ENCODE measurements around the gene RAB12. TPM values are rescaled to one million over a fixed set of nuclear protein-coding genes. Genes with fewer than 3 reads are reported as not detected.
"Not testable (repeated sequence)": the region's sequence is repeated elsewhere in the genome, so short reads cannot be mapped to it uniquely, and the experiment has no call there.

Gene RAB12
- total RNA-seq, 8 experiments from 2014 or later, result 18.5 to 70.6 (median 28.2) TPM

- no peak for ATAC-seq (replicated peaks in 6 of 8)
- 43 to 100% (median 92%) methylated on average over 1 to 5 of the region's 5 CpGs; no CpG with 5 or more reads in 2 of the 10 experiments for WGBS, 10 experiments
- in situ Hi-C loops (cut with MboI; ENCODE audit: low pct_unique_long_range_greater_than_20kb in 2 of 9, low sequenced_read_pairs in 9 of 9, unreplicated experiment in 9 of 9), result loop anchor here in 1 of 9 experiments (25.0 kb wide), 1 partner anchor 93 kb away; the partner anchor contains the start of gene MTCL1
- Histone ChIP-seq H3K27ac (no peak overlapping the region), H3K4me1 (replicated peaks in 1 of 2) (peaks cover 26 to 33% of the 10 kb centered on the region in 2 donors), H3K4me3 (no peak overlapping the region)
These were observed 9.8 kb downstream of the RAB12 start for GRCh38 chr18:8619041-8619440.

- ATAC-seq (replicated peaks in 6 of 8), result no peak
- peaks cover 23 to 31% of the 10 kb centered on the region in 2 donors for H3K4me1 ChIP-seq (replicated peaks in 1 of 2)
- H3K27ac ChIP-seq, result no peak overlapping the region
- H3K4me3 ChIP-seq, result no peak overlapping the region
- in situ Hi-C loops (cut with MboI; ENCODE audit: low pct_unique_long_range_greater_than_20kb in 2 of 9, low sequenced_read_pairs in 9 of 9, unreplicated experiment in 9 of 9), result loop anchor here in 1 of 9 experiments (25.0 kb wide), 1 partner anchor 92 kb away; the partner anchor contains the start of gene MTCL1
- 88 to 100% (median 100%) methylated on average over 1 to 6 of the region's 6 CpGs; no CpG with 5 or more reads in 2 of the 10 experiments for WGBS, 10 experiments
These were observed 10.8 kb downstream of the RAB12 start for GRCh38 chr18:8619835-8620577.

GRCh38 chr18:8620845-8621244, 11.6 kb downstream of the RAB12 start:
- no peak for ATAC-seq (replicated peaks in 6 of 8)
- H3K4me1 ChIP-seq (replicated peaks in 1 of 2), result peaks cover 15 to 22% of the 10 kb centered on the region in 2 donors
- no peak overlapping the region for H3K4me3 ChIP-seq
- in situ Hi-C loops (cut with MboI; ENCODE audit: low pct_unique_long_range_greater_than_20kb in 2 of 9, low sequenced_read_pairs in 9 of 9, unreplicated experiment in 9 of 9), result loop anchor here in 1 of 9 experiments (25.0 kb wide), 1 partner anchor 91 kb away; the partner anchor contains the start of gene MTCL1
- no peak overlapping the region for H3K27ac ChIP-seq
- 0 to 100% (median 83%) methylated on average over 1 to 3 of the region's 3 CpGs; no CpG with 5 or more reads in 2 of the 10 experiments for WGBS, 10 experiments

- not testable (repeated sequence) for ATAC-seq (replicated peaks in 6 of 8); H3K4me3 ChIP-seq; H3K27ac ChIP-seq
- H3K4me1 ChIP-seq (replicated peaks in 1 of 2), result peaks cover 13 to 20% of the 10 kb centered on the region in 2 donors
- in situ Hi-C loops (cut with MboI; ENCODE audit: low pct_unique_long_range_greater_than_20kb in 2 of 9, low sequenced_read_pairs in 9 of 9, unreplicated experiment in 9 of 9), result loop anchor here in 1 of 9 experiments (25.0 kb wide), 1 partner anchor 90 kb away; the partner anchor contains the start of gene MTCL1
- WGBS, 10 experiments, result 28 to 100% (median 42%) methylated on average over 1 to 5 of the region's 10 CpGs; no CpG with 5 or more reads in 4 of the 10 experiments
These were observed 13.4 kb downstream of the RAB12 start for GRCh38 chr18:8622625-8623024.

- Histone ChIP-seq H3K27ac (no peak overlapping the region), H3K4me1 (replicated peaks in 1 of 2) (peaks cover 13 to 20% of the 10 kb centered on the region in 2 donors), H3K4me3 (no peak overlapping the region)
- ATAC-seq (replicated peaks in 6 of 8), result peak; percentile 52 to 95 (median 65)
- in situ Hi-C loops (cut with MboI; ENCODE audit: low pct_unique_long_range_greater_than_20kb in 2 of 9, low sequenced_read_pairs in 9 of 9, unreplicated experiment in 9 of 9), result loop anchor here in 1 of 9 experiments (25.0 kb wide), 1 partner anchor 89 kb away; the partner anchor contains the start of gene MTCL1
- 53 to 87% (median 75%) methylated on average over 1 to 4 of the region's 4 CpGs; no CpG with 5 or more reads in 3 of the 10 experiments for WGBS, 10 experiments
These were observed 14.4 kb downstream of the RAB12 start for GRCh38 chr18:8623549-8624106.

GRCh38 chr18:8625461-8626092, 16.3 kb downstream of the RAB12 start:
- Histone ChIP-seq H3K4me1 (replicated peaks in 1 of 2) (peaks cover 15 to 20% of the 10 kb centered on the region in 2 donors), H3K4me3 (no peak overlapping the region), H3K27ac (no peak overlapping the region)
- peak in 2 of 8 experiments; percentile 36 to 83 for ATAC-seq (replicated peaks in 6 of 8)
- in situ Hi-C loops (cut with MboI; ENCODE audit: low pct_unique_long_range_greater_than_20kb in 2 of 9, low sequenced_read_pairs in 9 of 9, unreplicated experiment in 9 of 9), result no loop called here
- 78 to 100% (median 87%) methylated on average over 1 to 12 of the region's 13 CpGs for WGBS, 10 experiments

GRCh38 chr18:8626414-8627106, 17.3 kb downstream of the RAB12 start:
- peaks cover 15 to 19% of the 10 kb centered on the region in 2 donors for H3K4me1 ChIP-seq (replicated peaks in 1 of 2)
- ATAC-seq (replicated peaks in 6 of 8), result no peak
- in situ Hi-C loops (cut with MboI; ENCODE audit: low pct_unique_long_range_greater_than_20kb in 2 of 9, low sequenced_read_pairs in 9 of 9, unreplicated experiment in 9 of 9), result no loop called here
- no peak overlapping the region for H3K4me3 ChIP-seq
- no peak overlapping the region for H3K27ac ChIP-seq
- 81 to 100% (median 94%) methylated on average over 2 to 6 of the region's 6 CpGs; no CpG with 5 or more reads in 2 of the 10 experiments for WGBS, 10 experiments

- 70 to 100% (median 93%) methylated on average over 2 to 10 of the region's 11 CpGs for WGBS, 10 experiments
- no peak overlapping the region for H3K4me3 ChIP-seq
- no peak overlapping the region for H3K27ac ChIP-seq
- peaks cover 14 to 15% of the 10 kb centered on the region in 2 donors for H3K4me1 ChIP-seq (replicated peaks in 1 of 2)
- no peak for ATAC-seq (replicated peaks in 6 of 8)
- in situ Hi-C loops (cut with MboI; ENCODE audit: low pct_unique_long_range_greater_than_20kb in 2 of 9, low sequenced_read_pairs in 9 of 9, unreplicated experiment in 9 of 9), result no loop called here
These were observed 17.9 kb downstream of the RAB12 start for GRCh38 chr18:8627107-8627472.

- 85 to 100% (median 95%) methylated on average over 1 to 4 of the region's 4 CpGs for WGBS, 10 experiments
- in situ Hi-C loops (cut with MboI; ENCODE audit: low pct_unique_long_range_greater_than_20kb in 2 of 9, low sequenced_read_pairs in 9 of 9, unreplicated experiment in 9 of 9), result no loop called here
- peaks cover 9 to 11% of the 10 kb centered on the region in 2 donors for H3K4me1 ChIP-seq (replicated peaks in 1 of 2)
- H3K4me3 ChIP-seq, result no peak overlapping the region
- no peak for ATAC-seq (replicated peaks in 6 of 8)
- no peak overlapping the region for H3K27ac ChIP-seq
These were observed 18.3 kb downstream of the RAB12 start for GRCh38 chr18:8627540-8627939.

GRCh38 chr18:8629602-8630001, 20.4 kb downstream of the RAB12 start:
- no peak overlapping the region for H3K27ac ChIP-seq
- in situ Hi-C loops (cut with MboI; ENCODE audit: low pct_unique_long_range_greater_than_20kb in 2 of 9, low sequenced_read_pairs in 9 of 9, unreplicated experiment in 9 of 9), result no loop called here
- peaks cover 0 to 3% of the 10 kb centered on the region in 2 donors for H3K4me1 ChIP-seq (replicated peaks in 1 of 2)
- 90 to 100% (median 100%) methylated on average over 1 to 3 of the region's 3 CpGs; no CpG with 5 or more reads in 3 of the 10 experiments for WGBS, 10 experiments
- no peak for ATAC-seq (replicated peaks in 6 of 8)
- no peak overlapping the region for H3K4me3 ChIP-seq

- Histone ChIP-seq H3K27ac (no peak overlapping the region), H3K4me3 (no peak overlapping the region), H3K4me1 (replicated peaks in 1 of 2) (peaks cover 0 to 3% of the 10 kb centered on the region in 2 donors)
- WGBS, 10 experiments, result 33 to 100% (median 82%) methylated on average over 1 to 2 of the region's 2 CpGs; no CpG with 5 or more reads in 1 of the 10 experiments
- in situ Hi-C loops (cut with MboI; ENCODE audit: low pct_unique_long_range_greater_than_20kb in 2 of 9, low sequenced_read_pairs in 9 of 9, unreplicated experiment in 9 of 9), result no loop called here
- no peak for ATAC-seq (replicated peaks in 6 of 8)
These were observed 21.3 kb downstream of the RAB12 start for GRCh38 chr18:8630546-8630945.

- Histone ChIP-seq H3K4me1 (replicated peaks in 1 of 2) (peaks cover 0 to 3% of the 10 kb centered on the region in 2 donors), H3K27ac (no peak overlapping the region), H3K4me3 (no peak overlapping the region)
- no peak for ATAC-seq (replicated peaks in 6 of 8)
- WGBS, 10 experiments, result 82 to 100% (median 98%) methylated on average over 1 to 5 of the region's 5 CpGs; no CpG with 5 or more reads in 3 of the 10 experiments
- in situ Hi-C loops (cut with MboI; ENCODE audit: low pct_unique_long_range_greater_than_20kb in 2 of 9, low sequenced_read_pairs in 9 of 9, unreplicated experiment in 9 of 9), result no loop called here
These were observed 22.0 kb downstream of the RAB12 start for GRCh38 chr18:8631265-8631664.
